Measurements from ENCODE around the gene KIF25.

GRCh38 chr6:167963589-167964057 is 33.8 kb upstream of the KIF25 start:
- TF ChIP-seq, protein P1, sequence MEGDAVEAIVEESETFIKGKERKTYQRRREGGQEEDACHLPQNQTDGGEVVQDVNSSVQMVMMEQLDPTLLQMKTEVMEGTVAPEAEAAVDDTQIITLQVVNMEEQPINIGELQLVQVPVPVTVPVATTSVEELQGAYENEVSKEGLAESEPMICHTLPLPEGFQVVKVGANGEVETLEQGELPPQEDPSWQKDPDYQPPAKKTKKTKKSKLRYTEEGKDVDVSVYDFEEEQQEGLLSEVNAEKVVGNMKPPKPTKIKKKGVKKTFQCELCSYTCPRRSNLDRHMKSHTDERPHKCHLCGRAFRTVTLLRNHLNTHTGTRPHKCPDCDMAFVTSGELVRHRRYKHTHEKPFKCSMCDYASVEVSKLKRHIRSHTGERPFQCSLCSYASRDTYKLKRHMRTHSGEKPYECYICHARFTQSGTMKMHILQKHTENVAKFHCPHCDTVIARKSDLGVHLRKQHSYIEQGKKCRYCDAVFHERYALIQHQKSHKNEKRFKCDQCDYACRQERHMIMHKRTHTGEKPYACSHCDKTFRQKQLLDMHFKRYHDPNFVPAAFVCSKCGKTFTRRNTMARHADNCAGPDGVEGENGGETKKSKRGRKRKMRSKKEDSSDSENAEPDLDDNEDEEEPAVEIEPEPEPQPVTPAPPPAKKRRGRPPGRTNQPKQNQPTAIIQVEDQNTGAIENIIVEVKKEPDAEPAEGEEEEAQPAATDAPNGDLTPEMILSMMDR (conservative IDR thresholded peaks at IDR 0.05; ENCODE audit: low read length) = no peak
- no peak for TF ChIP-seq EZH2phosphoT487 (IDR thresholded peaks at IDR 0.05; ENCODE audit: borderline replicate concordance)

Measured in Loucy (cell line).